Caki2 (cell line): ENCODE data around the gene FCHSD1. TPM values are rescaled to one million over a fixed set of nuclear protein-coding genes. Genes with fewer than 3 reads are reported as not detected.

Experiments used
- DNase-seq: peaks from one replicate; pipeline ENCODE4 v3.0.0-alpha.2; 2015; ENCODE audit warnings: low read depth
- in situ Hi-C: cut with HindIII; loops from 2 replicates; pipeline ENCODE4 v1.10.0; 2016; ENCODE audit warnings: low sequenced_read_pairs, low pct_unique_long_range_greater_than_20kb, mixed read lengths
- total RNA-seq: library from RNA; depleted of rRNA; stranded (reverse); fragments of >200 nt; shearing (Covaris generic); gene quantifications from 2 replicates; pipeline ENCODE4 v1.2.3, GENCODE V29; 2014; ENCODE audit warnings: low replicate concordance

FCHSD1 gene
- total RNA-seq, 1 experiment from 2014 or later, result 23.2 TPM

DNA sequence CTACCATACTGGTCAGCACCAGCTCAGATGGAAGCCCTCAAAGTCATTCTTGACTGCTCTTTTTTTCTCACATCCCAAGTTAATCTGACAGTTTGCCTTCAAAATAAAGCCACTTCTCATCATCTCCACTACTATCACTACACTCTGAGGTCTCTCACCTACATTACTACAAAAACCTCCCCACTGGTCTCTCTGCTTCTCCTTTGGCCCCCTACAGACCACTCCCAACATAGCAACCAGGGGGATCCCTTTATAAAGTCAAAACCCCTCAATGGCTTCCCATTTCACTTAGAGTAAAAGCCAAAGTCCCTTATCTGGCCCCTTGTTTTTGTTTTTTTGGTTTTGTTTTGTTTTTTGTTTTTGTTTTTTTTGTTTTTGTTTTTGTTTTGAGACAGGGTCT, 26.2 kb upstream of the FCHSD1 start:
- DNase-seq, result no peak
- in situ Hi-C loops, result no loop called here

DNA sequence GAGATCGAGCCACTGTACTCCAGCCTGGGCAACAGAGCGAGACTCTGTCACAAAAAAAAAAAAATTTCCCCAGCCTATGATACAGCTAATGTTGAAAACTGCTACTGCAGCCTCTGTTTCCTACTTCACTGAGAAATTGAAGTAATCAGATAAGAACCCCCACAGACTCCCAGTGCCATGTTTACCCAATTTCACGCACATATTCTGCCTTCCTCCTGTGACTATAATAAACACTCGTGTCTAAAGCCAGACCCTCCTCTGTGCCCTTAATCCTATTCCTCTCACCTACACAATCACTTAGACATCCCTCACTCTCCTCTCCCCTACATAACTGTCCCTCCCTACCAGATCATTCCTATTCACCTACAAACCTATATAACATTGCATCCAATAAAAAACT, 24.5 kb upstream of the FCHSD1 start:
- DNase-seq, result no peak
- in situ Hi-C loops, result no loop called here

DNA sequence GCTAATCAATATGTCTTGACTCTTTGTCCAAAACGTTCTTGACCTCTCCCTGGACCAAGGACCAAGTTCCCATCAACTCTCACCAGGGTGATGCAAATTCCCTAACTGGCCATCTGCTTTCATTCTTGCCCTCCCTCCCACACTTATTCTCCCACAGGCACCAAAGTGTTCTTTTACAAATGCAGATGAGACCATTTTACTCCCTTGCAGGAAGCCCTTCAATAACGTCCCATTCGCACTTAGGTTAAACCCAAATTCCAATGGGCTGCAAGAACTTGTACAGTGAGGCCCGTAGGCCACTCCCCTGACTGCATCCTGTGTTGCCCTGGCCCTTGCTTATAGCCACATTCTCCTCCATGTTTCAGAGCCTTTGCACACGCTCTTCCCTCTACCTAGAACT, 23.5 kb upstream of the FCHSD1 start:
- in situ Hi-C loops, result no loop called here

DNA sequence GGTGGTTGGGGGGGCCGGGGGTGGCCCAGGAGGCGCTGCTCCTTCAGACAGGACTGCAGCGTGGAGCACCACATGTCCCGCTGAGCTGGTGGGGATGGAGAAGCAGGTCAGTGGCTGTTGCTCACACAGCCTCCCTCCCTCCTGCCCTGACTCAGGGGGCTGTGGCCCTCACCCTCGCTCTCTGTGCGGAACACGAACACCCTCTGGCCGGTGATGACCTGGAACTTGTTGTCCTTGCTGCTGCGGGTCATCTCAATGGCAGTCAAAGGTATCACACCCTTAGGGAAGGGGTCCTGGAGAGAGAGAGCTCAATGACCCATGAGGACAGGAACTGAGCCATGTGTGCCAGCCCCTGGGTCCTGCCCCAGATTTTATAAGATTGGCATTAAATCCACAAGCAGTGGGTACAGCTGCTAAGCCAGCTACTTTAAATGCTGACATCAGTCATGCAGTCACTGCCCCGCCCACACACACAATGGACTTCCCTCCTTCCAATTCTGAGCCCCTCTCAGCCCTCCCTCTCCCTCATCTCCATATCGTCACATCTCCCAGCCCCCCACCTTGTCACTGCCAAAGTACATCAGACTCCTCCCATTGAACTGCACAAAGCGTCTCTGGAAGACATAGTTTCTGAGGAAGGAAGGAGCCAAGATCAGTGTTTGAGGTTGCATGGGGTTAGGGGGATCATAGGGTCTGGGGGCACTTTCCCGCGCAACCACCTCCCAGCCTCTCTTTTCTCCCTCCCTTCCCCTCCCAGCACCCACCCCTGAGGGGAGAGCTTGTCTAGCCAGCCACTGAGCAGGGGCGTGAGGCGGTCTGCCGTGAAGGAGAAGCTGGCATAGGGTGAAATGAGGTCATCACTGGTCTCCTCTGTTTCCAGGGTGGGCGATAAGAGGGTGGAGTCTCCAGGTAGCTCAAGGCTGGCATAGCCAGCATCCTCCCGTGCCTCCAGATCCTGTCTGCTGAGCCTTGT, 21.9 kb upstream of the FCHSD1 start:
- DNase-seq, result no peak
- in situ Hi-C loops, result no loop called here

More for the DNA sequence above, 23.5 kb upstream of the FCHSD1 start:
- no peak for DNase-seq

DNA sequence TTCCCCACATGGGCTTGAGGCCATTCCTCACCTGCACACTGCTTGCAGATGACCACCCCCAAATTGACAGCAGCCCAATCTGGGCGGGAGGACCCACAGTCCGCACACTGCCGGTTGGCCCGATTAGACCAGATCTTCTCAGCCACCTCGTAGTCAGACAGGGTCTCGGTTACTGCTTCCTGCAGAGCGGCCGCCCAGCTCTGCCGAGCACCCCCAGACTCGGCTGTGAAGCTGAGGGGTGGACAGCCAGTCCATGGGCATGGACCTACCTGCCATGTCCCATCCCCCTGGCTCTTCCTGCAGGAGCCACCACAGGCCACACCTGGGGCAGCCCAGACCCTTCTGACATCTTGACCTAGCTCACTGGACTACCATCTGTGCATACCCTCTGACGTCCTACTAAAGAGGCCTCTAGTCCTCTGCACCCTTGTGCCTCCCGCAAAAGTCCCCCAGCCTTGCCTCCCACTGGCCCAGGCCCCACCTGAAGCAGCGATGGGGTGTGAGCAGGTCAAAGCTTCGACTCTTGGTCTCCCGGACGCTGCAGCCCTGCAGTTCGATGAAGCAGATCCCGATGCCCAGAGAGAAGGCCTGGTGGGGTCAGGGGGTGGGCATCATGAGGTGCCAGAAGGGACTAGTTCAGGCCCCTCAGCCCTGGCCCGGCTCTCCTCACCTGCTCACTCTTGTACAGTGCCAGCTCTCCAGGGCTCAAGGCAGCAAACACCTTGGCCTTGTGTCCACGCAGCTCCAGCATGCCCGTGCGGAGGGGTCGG, 21.0 kb upstream of the FCHSD1 start:
- in situ Hi-C loops, result no loop called here
- no peak for DNase-seq

DNA sequence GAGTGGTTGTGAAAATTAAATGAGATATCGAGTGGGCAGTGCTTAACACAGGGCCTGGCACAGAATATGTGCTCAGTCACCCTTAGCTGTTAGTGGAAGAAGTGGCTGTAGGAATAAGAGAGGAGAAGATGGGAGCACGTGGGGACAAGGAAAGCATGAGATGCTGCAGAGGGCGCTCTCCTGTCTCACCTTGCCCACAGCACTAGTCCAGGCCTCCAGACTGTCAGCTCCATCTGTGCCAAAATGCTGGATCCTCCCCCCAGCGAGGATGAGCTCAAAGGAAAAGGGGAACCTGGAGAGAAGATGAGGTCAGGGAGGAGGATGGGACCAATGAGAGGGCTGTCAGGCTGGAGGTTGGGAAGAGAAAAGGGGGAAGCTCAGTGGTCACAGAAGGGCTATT, 18.3 kb upstream of the FCHSD1 start:
- no peak for DNase-seq

DNA sequence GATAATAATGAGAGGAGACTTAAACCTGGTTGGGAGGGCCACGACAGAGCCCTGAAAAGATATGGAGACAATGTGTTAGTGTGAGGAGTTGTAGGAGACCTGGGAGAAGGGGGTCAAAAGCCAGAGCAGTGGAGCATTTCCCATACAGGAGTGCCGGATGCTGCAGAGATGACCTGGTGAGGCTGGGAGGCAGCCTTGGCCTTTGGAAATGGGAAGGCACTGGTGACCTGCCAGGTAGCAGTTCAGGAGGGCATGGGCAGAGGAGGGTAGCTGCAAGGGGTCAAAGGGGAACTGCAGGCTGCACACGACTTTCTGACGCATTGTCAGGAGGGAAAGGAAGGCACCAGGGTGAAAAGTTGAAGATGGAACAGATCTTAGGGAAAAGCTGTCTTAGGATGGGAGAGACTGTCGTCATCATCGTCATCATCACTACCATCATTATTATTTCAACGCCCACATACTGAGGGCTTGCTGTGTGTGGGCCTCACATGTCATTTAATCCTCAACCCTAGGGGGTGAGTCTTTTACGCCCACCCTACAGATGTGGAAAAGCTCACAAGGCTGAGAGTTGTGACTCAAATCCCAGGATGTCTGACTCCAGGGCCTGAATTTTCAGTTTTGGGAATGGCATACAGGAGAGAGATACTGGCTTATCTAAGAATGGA, 17.5 kb upstream of the FCHSD1 start:
- in situ Hi-C loops, result no loop called here
- no peak for DNase-seq

More for the DNA sequence above, 18.3 kb upstream of the FCHSD1 start:
- in situ Hi-C loops, result no loop called here

DNA sequence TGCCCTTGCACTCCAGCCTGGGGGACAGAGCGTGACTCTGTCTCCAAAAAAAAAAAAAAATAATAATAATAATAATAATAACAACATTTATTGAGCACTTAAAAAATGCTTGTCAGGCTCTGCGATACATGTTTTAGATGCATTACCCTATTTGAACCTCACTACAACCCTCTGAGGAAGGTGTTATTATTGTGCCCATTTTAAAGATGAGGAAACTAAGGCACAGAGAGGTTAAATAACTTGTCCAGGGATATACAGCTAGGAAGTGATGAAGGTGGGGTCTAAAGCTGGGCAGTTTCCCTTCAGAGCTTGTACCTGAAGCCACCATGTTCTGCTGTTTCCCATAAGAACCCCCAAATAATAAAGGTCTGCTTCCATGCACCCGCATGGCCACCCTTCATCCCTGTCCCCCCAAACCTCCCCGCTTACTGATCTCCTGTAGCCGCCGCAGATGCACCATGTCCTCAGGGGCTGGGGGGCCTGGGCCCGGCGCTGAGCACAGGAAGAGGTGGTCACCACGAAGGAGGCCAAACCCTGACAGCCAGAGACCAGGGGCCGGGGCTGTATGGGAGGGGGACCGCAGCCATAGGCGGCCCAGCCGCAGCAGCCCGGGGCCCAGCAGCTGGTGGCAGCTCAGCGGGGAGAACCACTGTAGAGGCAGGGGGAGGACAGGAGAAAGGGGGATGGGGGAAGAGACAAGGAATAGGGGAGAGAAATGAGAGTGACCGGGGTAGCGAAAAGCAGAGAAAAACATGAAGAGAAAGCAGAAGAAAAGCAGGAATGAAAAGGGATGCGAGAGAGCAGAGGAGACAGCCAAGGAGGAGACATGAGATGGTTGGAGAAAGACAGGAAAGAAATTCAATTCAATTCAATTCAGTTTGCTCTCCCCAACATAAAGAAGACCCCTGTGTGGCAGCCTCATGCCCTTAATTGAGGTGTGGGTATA, 15.1 kb upstream of the FCHSD1 start:
- in situ Hi-C loops, result no loop called here
- no peak for DNase-seq

DNA sequence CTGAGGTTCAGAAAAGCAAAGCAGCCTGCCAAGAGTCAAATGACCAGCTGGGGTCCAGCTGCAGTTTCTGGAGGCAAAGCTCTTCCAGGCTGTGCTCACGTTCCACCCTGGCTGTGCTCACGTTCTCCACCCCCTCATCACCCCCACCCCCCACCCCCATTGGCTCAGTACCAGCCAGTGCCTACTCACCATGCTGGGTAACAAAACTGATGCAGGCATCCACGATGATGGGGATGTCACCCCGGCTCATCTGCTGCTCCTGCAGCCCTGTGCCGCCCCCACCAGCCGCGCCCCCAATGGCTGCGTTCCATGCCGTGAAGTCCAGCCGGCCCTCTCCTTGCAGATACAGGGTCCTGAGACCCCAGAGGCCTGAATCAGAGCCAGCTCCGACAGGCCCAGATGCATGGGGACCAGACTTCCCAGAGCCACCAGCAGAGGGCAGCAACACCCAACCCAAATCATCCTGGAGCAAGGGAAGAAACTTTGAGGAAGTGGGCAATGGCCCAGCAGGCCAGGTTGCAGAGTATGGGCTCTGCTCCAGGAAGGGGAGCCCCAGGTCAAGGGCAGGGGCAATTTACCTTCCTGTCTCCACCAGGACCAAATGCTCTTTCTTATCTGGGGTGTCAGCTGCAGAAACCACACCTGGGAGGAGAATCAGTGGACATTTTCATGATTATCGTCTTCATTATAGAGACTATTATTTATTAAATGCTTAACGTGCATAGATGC, 13.7 kb upstream of the FCHSD1 start:
- DNase-seq, result peak; percentile 54
- in situ Hi-C loops, result no loop called here

DNA sequence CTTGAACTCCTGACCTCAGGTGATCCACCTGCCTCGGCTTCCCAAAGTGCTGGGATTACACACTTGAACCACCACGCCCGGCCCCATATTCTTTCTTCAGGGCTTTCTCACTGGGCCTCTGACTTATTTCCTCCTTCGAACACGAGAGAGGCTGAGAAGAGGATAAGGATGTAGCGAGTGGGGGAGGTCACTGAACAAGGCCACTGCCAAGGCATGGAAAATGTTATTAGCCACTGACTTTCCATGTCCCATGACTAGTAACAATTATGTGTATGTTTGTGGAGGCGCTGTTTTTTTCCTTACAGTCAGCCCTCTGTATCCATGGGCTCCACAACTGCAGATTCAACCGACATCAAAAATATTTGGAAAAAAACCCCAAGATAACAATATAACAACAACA, 12.3 kb upstream of the FCHSD1 start:
- in situ Hi-C loops, result no loop called here
- DNase-seq, result no peak

DNA sequence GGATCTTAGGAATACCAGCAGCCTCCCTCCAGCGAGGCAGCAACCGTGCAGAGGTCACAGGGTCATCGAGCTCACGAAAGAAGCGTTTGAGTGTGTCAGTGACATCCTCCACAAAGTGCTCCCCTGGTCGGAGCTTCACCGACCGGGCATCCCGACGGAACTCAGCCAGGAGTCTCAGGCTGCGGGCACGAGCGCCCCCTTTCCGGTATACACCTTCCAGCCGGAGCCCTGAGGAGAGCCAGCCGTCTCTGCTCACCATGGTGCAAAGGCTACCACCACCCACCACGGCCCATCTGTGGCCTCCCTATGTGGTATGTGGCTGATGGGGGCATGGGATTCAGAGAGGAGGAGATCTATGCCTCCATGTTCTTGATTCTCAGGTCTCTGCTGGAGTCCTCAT, 10.8 kb upstream of the FCHSD1 start:
- in situ Hi-C loops, result no loop called here
- DNase-seq, result no peak

DNA sequence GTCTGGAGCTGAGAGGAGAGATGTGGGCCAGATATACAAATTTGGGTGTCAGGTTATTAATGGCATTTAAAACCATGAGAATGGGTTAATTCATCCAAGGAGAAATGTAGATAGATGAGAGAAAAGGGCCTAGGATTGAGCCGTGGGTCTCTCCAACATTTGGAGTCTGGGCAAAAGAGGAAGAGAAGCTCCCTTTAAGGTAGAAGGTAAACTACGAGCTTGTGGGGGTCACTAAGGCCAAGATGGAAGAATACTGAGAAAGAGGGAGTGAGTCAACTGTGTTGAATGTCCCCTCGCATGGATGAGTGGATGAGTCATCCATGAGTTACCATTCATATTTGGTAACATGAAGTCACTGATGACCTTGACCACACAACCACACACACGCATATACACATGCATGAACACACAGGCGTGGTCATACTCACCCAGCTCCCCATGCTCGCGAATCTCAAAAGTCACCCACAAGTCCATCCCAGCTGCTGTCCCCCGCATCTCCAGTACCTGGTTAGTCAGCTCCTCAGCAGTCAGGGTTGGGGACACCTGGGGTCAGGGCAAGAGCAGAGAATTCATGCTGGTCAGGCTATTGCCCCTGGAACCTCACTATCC, 6.8 kb upstream of the FCHSD1 start:
- in situ Hi-C loops, result no loop called here
- peak; percentile 60 for DNase-seq

DNA sequence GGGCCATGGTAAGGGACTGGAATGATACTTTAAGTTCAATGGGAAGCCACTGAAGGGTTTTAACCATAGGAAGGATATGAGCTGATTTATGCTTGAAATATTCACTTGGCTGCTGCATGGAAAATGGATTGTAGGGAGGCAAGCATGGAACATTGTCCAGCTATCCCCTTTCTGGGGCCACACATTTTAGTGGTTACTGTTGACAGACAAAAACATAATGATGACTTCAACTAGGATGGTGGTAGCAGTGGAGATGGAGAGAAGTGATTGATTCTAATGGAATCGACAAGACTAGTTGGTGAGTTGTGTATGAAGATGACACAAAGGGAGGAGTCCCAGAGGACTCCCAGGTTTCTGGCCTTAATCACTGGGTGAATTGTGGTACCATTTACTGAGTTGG, 6.2 kb upstream of the FCHSD1 start:
- no peak for DNase-seq
- in situ Hi-C loops, result no loop called here

DNA sequence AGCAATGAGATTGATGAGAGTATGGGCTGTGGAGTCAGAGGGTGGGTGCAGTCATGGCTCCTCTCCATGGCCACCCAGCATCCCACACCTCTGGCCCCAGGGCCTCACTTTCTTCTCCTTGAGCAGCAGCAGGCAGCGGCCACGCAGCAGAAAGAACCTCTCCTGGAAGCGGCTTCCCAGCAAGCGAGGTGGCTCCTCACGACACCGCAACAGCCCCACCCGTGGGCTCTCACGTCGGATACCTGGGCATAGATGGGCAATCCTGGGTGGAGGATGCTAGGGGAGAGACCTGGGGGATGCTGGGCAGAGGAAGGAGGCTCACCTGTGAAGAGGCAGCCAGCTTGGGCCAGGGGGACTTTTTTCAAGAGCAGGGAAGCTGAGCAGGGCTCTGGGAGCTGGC, 5.2 kb upstream of the FCHSD1 start:
- in situ Hi-C loops, result no loop called here
- no peak for DNase-seq

DNA sequence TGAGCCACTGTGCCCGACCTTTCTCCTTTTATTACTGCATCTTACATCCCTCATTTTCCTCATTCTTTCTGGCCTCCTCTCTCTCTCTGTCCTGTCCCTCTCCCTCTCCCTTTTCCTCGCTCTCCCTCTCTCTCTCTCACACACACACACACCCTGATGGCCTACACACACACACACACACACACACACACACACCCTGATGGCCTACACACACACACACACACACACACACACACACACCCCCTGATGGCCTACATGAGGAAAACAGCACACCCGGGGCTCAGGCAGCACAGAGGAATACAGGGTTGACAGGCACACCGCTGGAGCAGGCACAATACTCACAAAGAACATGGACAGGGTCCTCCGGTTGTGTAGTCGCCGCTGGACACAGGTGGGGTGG, 3.8 kb upstream of the FCHSD1 start:
- in situ Hi-C loops, result no loop called here
- DNase-seq, result no peak

DNA sequence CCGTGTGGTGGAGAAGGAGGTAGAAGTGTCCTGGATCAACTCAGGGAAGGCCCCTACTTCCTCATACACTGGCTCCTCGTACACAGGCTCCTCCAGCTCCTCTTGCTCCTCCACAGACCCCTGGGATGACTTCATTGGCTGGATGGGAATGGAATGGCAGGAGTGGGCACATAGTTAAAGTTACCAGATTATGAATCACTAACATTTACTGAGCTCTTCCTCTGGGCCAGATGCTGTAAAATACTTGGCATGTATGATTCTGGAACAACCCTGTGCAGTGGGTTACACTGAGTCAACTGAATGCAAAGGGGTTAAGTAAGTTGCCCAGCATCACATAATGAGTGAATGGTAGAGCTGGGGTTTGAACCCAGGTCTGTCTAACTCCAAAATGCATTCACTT, 3.1 kb upstream of the FCHSD1 start:
- in situ Hi-C loops, result no loop called here
- DNase-seq, result no peak

DNA sequence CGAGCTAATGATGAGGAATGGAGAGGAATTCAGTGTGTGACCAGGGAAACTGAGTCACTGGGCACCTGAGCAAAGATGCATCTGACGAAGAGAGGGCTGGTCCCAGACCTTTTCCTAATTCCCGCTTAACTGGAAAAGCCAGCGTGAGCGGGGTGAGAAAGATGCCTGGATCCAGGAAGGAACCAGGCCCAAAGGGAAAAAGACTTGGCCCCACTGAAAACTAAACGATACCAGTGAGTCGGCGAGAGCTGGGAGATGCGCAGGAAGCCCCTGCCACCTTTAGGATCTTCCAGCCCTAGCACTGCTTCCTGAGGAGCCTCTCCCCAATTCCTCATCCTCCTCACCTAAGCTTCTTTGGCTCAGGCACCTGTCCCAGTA, 499 bp upstream of the FCHSD1 start:
- no peak for DNase-seq
- in situ Hi-C loops, result no loop called here
